IMR-90 (cell line): ENCODE data around the gene CDK14. TPM values are rescaled to one million over a fixed set of nuclear protein-coding genes. Genes with fewer than 3 reads are reported as not detected.
A peak's percentile ranks its signal among the peaks of the same experiment; 100 is the strongest.

Source experiments
- ATAC-seq: fragments of 200-7000 bp; cut with Tn5 transposase; 2 replicates; pipeline ENCODE4 v1.9.1; 2020; ENCODE audit warnings: low read depth, mild to moderate bottlenecking, moderate library complexity
- BruUV-seq: library from RNA; stranded (reverse); fragments of 400-500 nt; replicated peaks from 2 replicates; lab custom pipeline; 2021; lab: Mats Ljungman, UMichigan
- CTCF ChIA-PET: fragments of 300-600 bp; formaldehyde crosslinking; extraction: SDS; loops from one replicate; lab custom pipeline; 2021; ENCODE audit warnings: antibody characterized with exemption; lab: Yijun Ruan, JAX
- POLR2A ChIA-PET: fragments of 300-600 bp; sonication (Branson Sonifier 250); formaldehyde crosslinking; loops from one replicate; lab custom pipeline; 2022; ENCODE audit warnings: antibody characterized with exemption; ENCODE audit not compliant: unreplicated experiment; lab: Charles Lee
- DNase-seq: peaks from one replicate; pipeline ENCODE4 v3.0.0; 2013
- H2AFZ ChIP-seq: replicated peaks from 2 replicates; pipeline ENCODE3; 2013; ENCODE audit warnings: low read length, mild to moderate bottlenecking; ENCODE audit not compliant: poor library complexity
- H2AK5ac ChIP-seq: 2 replicates; pipeline ENCODE4 v1.6.1; 2013; ENCODE audit warnings: low read depth, low read length, inconsistent platforms
- H2AK9ac ChIP-seq: replicated peaks from 2 replicates; pipeline ENCODE3; 2013; ENCODE audit warnings: mild to moderate bottlenecking, low read depth, low read length, moderate library complexity; ENCODE audit not compliant: poor library complexity
- H2BK120ac ChIP-seq: 2 replicates; pipeline ENCODE4 v1.6.1; 2013; ENCODE audit warnings: low read depth, low read length, inconsistent platforms
- H2BK15ac ChIP-seq: 3 replicates; pipeline ENCODE4 v1.6.1; 2013; ENCODE audit warnings: low read depth, low read length, inconsistent platforms
- H2BK20ac ChIP-seq: 2 replicates; pipeline ENCODE4 v1.6.1; 2013; ENCODE audit warnings: low read depth, mild to moderate bottlenecking, inconsistent platforms, low read length, moderate library complexity
- H2BK5ac ChIP-seq: 2 replicates; pipeline ENCODE4 v1.6.1; 2013; ENCODE audit warnings: mild to moderate bottlenecking, low read depth, low read length, inconsistent platforms; ENCODE audit not compliant: poor library complexity, severe bottlenecking
- H3K14ac ChIP-seq: replicated peaks from 2 replicates; pipeline ENCODE4 v1.6.1; 2013; ENCODE audit warnings: low read depth, low read length, inconsistent platforms
- H3K18ac ChIP-seq: 2 replicates; pipeline ENCODE4 v1.6.1; 2013; ENCODE audit warnings: low read depth, low read length, control low read depth
- H3K23ac ChIP-seq: 2 replicates; pipeline ENCODE4 v1.6.1; 2013; ENCODE audit warnings: low read depth, low read length, inconsistent platforms
- H3K27ac ChIP-seq: 2 replicates; pipeline ENCODE4 v1.5.1; 2013; ENCODE audit warnings: mild to moderate bottlenecking, control low read depth, low read length; ENCODE audit not compliant: insufficient read depth
- H3K27me3 ChIP-seq: 2 replicates; pipeline ENCODE4 v1.6.1; 2013; ENCODE audit warnings: low read length; ENCODE audit not compliant: control insufficient read depth, insufficient read depth
- H3K36me3 ChIP-seq: 2 replicates; pipeline ENCODE4 v1.6.1; 2013; ENCODE audit warnings: low read length, mixed read lengths; ENCODE audit not compliant: control insufficient read depth, insufficient read depth
- H3K4ac ChIP-seq: 2 replicates; pipeline ENCODE4 v1.6.1; 2013; ENCODE audit warnings: low read depth, low read length, inconsistent platforms
- H3K4me1 ChIP-seq: 2 replicates; pipeline ENCODE4 v1.6.1; 2013; ENCODE audit warnings: low read length, mixed read lengths; ENCODE audit not compliant: control insufficient read depth, insufficient read depth
- H3K4me2 ChIP-seq: 2 replicates; pipeline ENCODE4 v1.6.1; 2013; ENCODE audit warnings: low read depth, mild to moderate bottlenecking, control low read depth, low read length, moderate library complexity
- H3K4me3 ChIP-seq: 2 replicates; pipeline ENCODE4 v1.5.1; 2013; ENCODE audit warnings: low read depth, mild to moderate bottlenecking, control low read depth, low read length, moderate library complexity; ENCODE audit not compliant: insufficient read depth
- H3K56ac ChIP-seq: 2 replicates; pipeline ENCODE4 v1.6.1; 2013; ENCODE audit warnings: low read length, inconsistent platforms; ENCODE audit not compliant: insufficient read depth; ENCODE audit errors: extremely low read depth
- H3K79me1 ChIP-seq, 2 experiments: 2 replicates each; pipeline ENCODE4 v1.6.1; 2013; ENCODE audit warnings: low read length in 2 of 2, inconsistent platforms in 1 of 2, low read depth in 1 of 2
- H3K9ac ChIP-seq: 2 replicates; pipeline ENCODE4 v1.6.1; 2013; ENCODE audit warnings: low read depth, low read length, control low read depth
- H3K9me1 ChIP-seq: 2 replicates; pipeline ENCODE4 v1.6.1; 2013; ENCODE audit warnings: low read length, inconsistent platforms; ENCODE audit not compliant: insufficient read depth
- H3K9me3 ChIP-seq: 2 replicates; pipeline ENCODE4 v1.6.1; 2013; ENCODE audit warnings: low read length; ENCODE audit not compliant: control insufficient read depth, insufficient read depth
- H4K20me1 ChIP-seq: 2 replicates; pipeline ENCODE4 v1.6.1; 2013; ENCODE audit warnings: low read length, inconsistent platforms; ENCODE audit not compliant: insufficient read depth
- H4K5ac ChIP-seq: 2 replicates; pipeline ENCODE4 v1.6.1; 2013; ENCODE audit warnings: mild to moderate bottlenecking, low read depth, low read length, control low read depth
- H4K8ac ChIP-seq, 2 experiments: 2 replicates each; pipeline ENCODE4 v1.6.1; 2013; ENCODE audit warnings: low read depth in 2 of 2, low read length in 2 of 2, control low read depth in 1 of 2, inconsistent platforms in 1 of 2
- H4K91ac ChIP-seq: 2 replicates; pipeline ENCODE4 v1.6.1; 2013; ENCODE audit warnings: low read depth, low read length, inconsistent platforms; ENCODE audit not compliant: insufficient read depth
- CHD1 ChIP-seq: IDR thresholded peaks from 2 replicates; pipeline ENCODE4 v1.6.1; 2012; ENCODE audit warnings: low read depth, low read length, improper control_type of control experiment
- FOS ChIP-seq: fragments of 150-350 bp; IDR thresholded peaks from 2 replicates; pipeline ENCODE4 v1.6.1; 2016; ENCODE audit warnings: low read depth, low read length
- RAD21 ChIP-seq: IDR thresholded peaks from 2 replicates; pipeline ENCODE4 v1.6.1; 2012; ENCODE audit warnings: low read length, improper control_type of control experiment
- WGBS, 2 experiments: methylation state at CpG; one replicate each; pipeline versions ENCODE4 v1.1.5 to v1.1.7; 2013; ENCODE audit warnings: missing lambda C conversion rate in 2 of 2; ENCODE audit not compliant: insufficient read length in 1 of 2; ENCODE audit errors: extremely low coverage in 2 of 2; 5-methylcytosine and 5-hydroxymethylcytosine counted together
- dilution Hi-C: fragments of 300-500 bp; cut with HindIII; formaldehyde crosslinking; loops from one replicate; pipeline ENCODE4 v1.14.3; 2018; ENCODE audit warnings: low sequenced_read_pairs; ENCODE audit not compliant: unreplicated experiment
- in situ Hi-C: fragments of 300-500 bp; cut with MboI; formaldehyde crosslinking; loops from 3 replicates; pipeline ENCODE4 v1.14.3; 2019; ENCODE audit warnings: low sequenced_read_pairs, inconsistent platforms, mixed read lengths
- intact Hi-C: fragments of 100-400 bp; cut with micrococcal nuclease; formaldehyde crosslinking; loops from 2 replicates; pipeline ENCODE4 v1.10.0; 2022
- polyA plus RNA-seq, 3 experiments: library from polyadenylated mRNA; depleted of rRNA; stranded (reverse); fragments of >200 nt; gene quantifications; 2 replicates each; pipeline ENCODE4 v1.2.3, GENCODE V29; 2012; ENCODE audit warnings: low replicate concordance in 1 of 3
- total RNA-seq: library from RNA; depleted of rRNA; stranded (reverse); fragments of >200 nt; gene quantifications from 2 replicates; pipeline ENCODE4 v1.2.3, GENCODE V29; 2012

CDK14 gene
- total and polyA plus RNA-seq, 2 of the 4 experiments (the other 2 are of a cell fraction) = 10.1 to 29.6 TPM

GRCh38 chr7:91127959-91128358 is 531.8 kb downstream of the CDK14 start:
- Histone ChIP-seq H4K5ac (no peak overlapping the region), H2AK9ac (no peak overlapping the region), H3K4me2 (peak overlapping the region; percentile 52; the same call in 1 of the 2 replicates), H3K18ac (no peak overlapping the region), H3K56ac (no peak overlapping the region), H2BK15ac (no peak overlapping the region), H2AK5ac (no peak overlapping the region), H3K9ac (no peak overlapping the region), H3K9me3 (no peaks in the 10 kb centered on the region), H3K36me3 (no peaks in the 10 kb centered on the region), H3K27me3 (no peaks in the 10 kb centered on the region), H3K27ac (peak overlapping the region; percentile 89; the same call in 1 of the 2 replicates), H4K20me1 (no peaks in the 10 kb centered on the region), H2BK120ac (no peak overlapping the region), H3K23ac (no peak overlapping the region), H3K4me1 (peaks cover 6% of the 10 kb centered on the region), H2AFZ (no peak overlapping the region), H4K8ac (no peak overlapping the region), H3K79me1 (no peaks in the 10 kb centered on the region), H4K91ac (no peak overlapping the region), H2BK5ac (peak overlapping the region; percentile 59), H3K14ac (no peak overlapping the region), H3K4me3 (no peak overlapping the region), H3K9me1 (no peaks in the 10 kb centered on the region), H2BK20ac (no peak overlapping the region), H3K4ac (no peak overlapping the region)
- DNase-seq (peak; percentile 86), ATAC-seq (peak; percentile 86)
- in situ Hi-C loops (no loop called here), dilution Hi-C loops (no loop called here), intact Hi-C loops (loop anchor here (1.0 to 5.0 kb wide), 2 partner anchors 39 to 136 kb away; partner anchors contain the start of gene FZD1)
- POLR2A ChIA-PET = interaction anchor here (0.7 to 1.0 kb wide), 2 partner anchors 100 to 112 kb away, joined by 4 to 6 read pairs; no protein-coding TSS in a partner anchor
- CTCF ChIA-PET = interaction anchor here (0.5 to 0.8 kb wide), 2 partner anchors 101 to 673 kb away, joined by 3 read pairs; no protein-coding TSS in a partner anchor
- no CpG with 5 or more reads among the region's 3 CpGs for WGBS, 2 experiments
- no peak for TF ChIP-seq RAD21
- no peak for TF ChIP-seq CHD1
- TF ChIP-seq FOS = no peak
- no TSS peak for BruUV-seq
